Keratinocyte (primary cell): Measurements from ENCODE around the gene UTP11. TPM values are rescaled to one million over a fixed set of nuclear protein-coding genes. Genes with fewer than 3 reads are reported as not detected.

Experiments used
- DNase-seq: peaks from one replicate; pipeline ENCODE4 v3.0.0-alpha.2; 2011; ENCODE audit warnings: low read depth, missing footprints, low spot score
- FAIRE-seq: peaks from 2 replicates; lab custom pipeline; 2011; peaks lifted over from hg19 to GRCh38; lab: Jason Lieb, UNC
- H2AFZ ChIP-seq: 2 replicates; pipeline ENCODE4 v1.6.0; 2012; ENCODE audit warnings: low read length, control low read depth, inconsistent platforms; ENCODE audit not compliant: control insufficient read depth
- H3K27ac ChIP-seq: 2 replicates; pipeline ENCODE4 v1.5.1; 2011; ENCODE audit warnings: low read length; ENCODE audit not compliant: control insufficient read depth, insufficient read depth
- H3K27me3 ChIP-seq: 3 replicates; pipeline ENCODE4 v1.6.0; 2011; ENCODE audit warnings: low read length; ENCODE audit not compliant: control insufficient read depth, insufficient read depth; ENCODE audit errors: extremely low read depth
- H3K36me3 ChIP-seq, 2 experiments: 2 replicates in 1 of 2; 3 replicates in 1 of 2; pipeline ENCODE4 v1.5.1; 2011; ENCODE audit warnings: low read length in 2 of 2, mild to moderate bottlenecking in 1 of 2; ENCODE audit not compliant: control insufficient read depth in 2 of 2, insufficient read depth in 2 of 2; ENCODE audit errors: extremely low read depth in 1 of 2
- H3K4me1 ChIP-seq: 3 replicates; pipeline ENCODE4 v1.5.1; 2011; ENCODE audit warnings: low read length; ENCODE audit not compliant: control insufficient read depth, insufficient read depth; ENCODE audit errors: extremely low read depth
- H3K4me2 ChIP-seq: 3 replicates; pipeline ENCODE4 v1.6.0; 2011; ENCODE audit warnings: low read depth, low read length; ENCODE audit not compliant: control insufficient read depth, insufficient read depth; ENCODE audit errors: extremely low read depth
- H3K4me3 ChIP-seq, 3 experiments: fragments of 200-600 bp in 1 of 3; sonication (generic) in 1 of 3; 2 replicates in 2 of 3; 3 replicates in 1 of 3; pipeline ENCODE4 v1.5.1; 2011 to 2016; ENCODE audit warnings: low read length in 3 of 3, mild to moderate bottlenecking in 3 of 3, control low read depth in 2 of 3, inconsistent platforms in 1 of 3, low read depth in 1 of 3, mixed read lengths in 1 of 3, mixed run types in 1 of 3, moderate library complexity in 1 of 3; ENCODE audit not compliant: control insufficient read depth in 2 of 3, insufficient read depth in 2 of 3; ENCODE audit errors: extremely low read depth in 1 of 3
- H3K79me2 ChIP-seq: 2 replicates; pipeline ENCODE4 v1.6.0; 2012; ENCODE audit warnings: low read length; ENCODE audit not compliant: control insufficient read depth, insufficient read depth
- H3K9ac ChIP-seq: 3 replicates; pipeline ENCODE4 v1.6.0; 2011; ENCODE audit warnings: low read length; ENCODE audit not compliant: control insufficient read depth, insufficient read depth; ENCODE audit errors: extremely low read depth
- H3K9me1 ChIP-seq: 3 replicates; pipeline ENCODE4 v1.6.0; 2011; ENCODE audit warnings: low read length; ENCODE audit not compliant: control insufficient read depth, insufficient read depth; ENCODE audit errors: extremely low read depth
- H3K9me3 ChIP-seq: 2 replicates; pipeline ENCODE4 v1.5.1; 2012; ENCODE audit warnings: low read depth, low read length; ENCODE audit not compliant: control insufficient read depth
- H4K20me1 ChIP-seq: 3 replicates; pipeline ENCODE4 v1.6.0; 2011; ENCODE audit warnings: low read length; ENCODE audit not compliant: control insufficient read depth, insufficient read depth; ENCODE audit errors: extremely low read depth
- EZH2 ChIP-seq: IDR thresholded peaks from one replicate; pipeline ENCODE4 v1.6.1; 2012; ENCODE audit warnings: inconsistent platforms, mild to moderate bottlenecking, low read length, moderate library complexity
- dilution Hi-C: fragments of 300-500 bp; cut with MboI; formaldehyde crosslinking; loops from one replicate; pipeline ENCODE4 v1.7.0; 2020; ENCODE audit warnings: low sequenced_read_pairs; ENCODE audit not compliant: extremely low pct_ligation_motif_present
- polyA plus RNA-seq, 5 experiments: library from polyadenylated mRNA; depleted of rRNA in 3 of 5; stranded (reverse) in 3 of 5; stranded (forward) in 1 of 5; unstranded in 1 of 5; fragments of >200 nt; gene quantifications; 1 replicate in 1 of 5; 2 replicates in 3 of 5; 3 replicates in 1 of 5; pipeline versions ENCODE4 v1.2.1 to v1.2.3, GENCODE V29; 2011 to 2012; ENCODE audit warnings: missing spikeins in 2 of 5, low read depth in 1 of 5, low replicate concordance in 1 of 5
- TF ChIP-seq, protein P1 (sequence below), 3 experiments: IDR thresholded peaks in 1 of 3; conservative IDR thresholded peaks in 1 of 3; optimal IDR thresholded peaks in 1 of 3; 2 replicates in 2 of 3; 3 replicates in 1 of 3; pipeline versions ENCODE3 to v1.5.1; 2011; ENCODE audit warnings: low read length in 3 of 3, mild to moderate bottlenecking in 3 of 3, moderate library complexity in 2 of 3, control low read depth in 1 of 3, inconsistent platforms in 1 of 3; ENCODE audit not compliant: insufficient read depth in 2 of 3; ENCODE audit errors: extremely low read depth in 1 of 3

The UTP11 gene
- polyA plus RNA-seq, 1 donor (not counting 4 experiments of a cell fraction or from before 2014, with no cell fraction given): 50.0 TPM

GRCh38 chr1:37983546-37983945 is 29.0 kb upstream of the UTP11 start:
- TF ChIP-seq EZH2: no peak
- TF ChIP-seq, protein P1, sequence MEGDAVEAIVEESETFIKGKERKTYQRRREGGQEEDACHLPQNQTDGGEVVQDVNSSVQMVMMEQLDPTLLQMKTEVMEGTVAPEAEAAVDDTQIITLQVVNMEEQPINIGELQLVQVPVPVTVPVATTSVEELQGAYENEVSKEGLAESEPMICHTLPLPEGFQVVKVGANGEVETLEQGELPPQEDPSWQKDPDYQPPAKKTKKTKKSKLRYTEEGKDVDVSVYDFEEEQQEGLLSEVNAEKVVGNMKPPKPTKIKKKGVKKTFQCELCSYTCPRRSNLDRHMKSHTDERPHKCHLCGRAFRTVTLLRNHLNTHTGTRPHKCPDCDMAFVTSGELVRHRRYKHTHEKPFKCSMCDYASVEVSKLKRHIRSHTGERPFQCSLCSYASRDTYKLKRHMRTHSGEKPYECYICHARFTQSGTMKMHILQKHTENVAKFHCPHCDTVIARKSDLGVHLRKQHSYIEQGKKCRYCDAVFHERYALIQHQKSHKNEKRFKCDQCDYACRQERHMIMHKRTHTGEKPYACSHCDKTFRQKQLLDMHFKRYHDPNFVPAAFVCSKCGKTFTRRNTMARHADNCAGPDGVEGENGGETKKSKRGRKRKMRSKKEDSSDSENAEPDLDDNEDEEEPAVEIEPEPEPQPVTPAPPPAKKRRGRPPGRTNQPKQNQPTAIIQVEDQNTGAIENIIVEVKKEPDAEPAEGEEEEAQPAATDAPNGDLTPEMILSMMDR (optimal IDR thresholded peaks at IDR 0.05 in 1 of 3, IDR thresholded peaks at IDR 0.05 in 1 of 3, conservative IDR thresholded peaks at IDR 0.05 in 1 of 3; ENCODE audit: extremely low read depth in 1 of 3, insufficient read depth in 2 of 3, low read length in 3 of 3): no peak
- no peak overlapping the region for H3K4me2 ChIP-seq
- no peaks in the 10 kb centered on the region for H3K9me3 ChIP-seq
- H3K4me1 ChIP-seq: peaks cover 2% of the 10 kb centered on the region
- dilution Hi-C loops: no loop called here
- DNase-seq (no peak), FAIRE-seq (no peak)
- no peak overlapping the region for H3K4me3 ChIP-seq
- H4K20me1 ChIP-seq: no peaks in the 10 kb centered on the region
- H3K79me2 ChIP-seq: peaks cover 10% of the 10 kb centered on the region
- no peaks in the 10 kb centered on the region for H3K9me1 ChIP-seq
- H3K36me3 ChIP-seq: peaks cover 16 to 28% of the 10 kb centered on the region in 2 experiments
- no peak overlapping the region for H3K27ac ChIP-seq
- no peak overlapping the region for H3K9ac ChIP-seq
- H3K27me3 ChIP-seq: no peaks in the 10 kb centered on the region
- H2AFZ ChIP-seq: no peak overlapping the region

- Histone ChIP-seq H3K4me3 (no peak overlapping the region), H3K4me1 (peaks cover 6% of the 10 kb centered on the region), H3K9ac (no peak overlapping the region), H3K9me1 (no peaks in the 10 kb centered on the region), H3K27ac (no peak overlapping the region), H3K79me2 (peaks cover 22% of the 10 kb centered on the region), H3K36me3 (peaks cover 5 to 17% of the 10 kb centered on the region in 2 experiments), H4K20me1 (no peaks in the 10 kb centered on the region), H2AFZ (no peak overlapping the region), H3K9me3 (no peaks in the 10 kb centered on the region), H3K4me2 (no peak overlapping the region), H3K27me3 (no peaks in the 10 kb centered on the region)
- no peak for DNase-seq
- dilution Hi-C loops: no loop called here
- FAIRE-seq: no peak
- no peak for TF ChIP-seq EZH2
- TF ChIP-seq, protein P1 (optimal IDR thresholded peaks at IDR 0.05 in 1 of 3, IDR thresholded peaks at IDR 0.05 in 1 of 3, conservative IDR thresholded peaks at IDR 0.05 in 1 of 3; ENCODE audit: extremely low read depth in 1 of 3, insufficient read depth in 2 of 3, low read length in 3 of 3): no peak
These were observed 24.9 kb upstream of the UTP11 start for GRCh38 chr1:37987679-37988078.
